Measurements from ENCODE around the gene CD163L1. TPM values are rescaled to one million over a fixed set of nuclear protein-coding genes. Genes with fewer than 3 reads are reported as not detected.

CD163L1 gene
- total RNA-seq, 4 donors from 2014 or later, result 0.54 to 3.8 (median 2.0) TPM

- TF ChIP-seq POLR2A (IDR thresholded peaks at IDR 0.05) (no peak), CTCF (IDR thresholded peaks at IDR 0.05) (no peak)
- intact Hi-C loops (cut with DNase I), result no loop called here
- Histone ChIP-seq H3K9me3 (no peaks in the 10 kb centered on the region), H3K27ac (no peak overlapping the region), H3K27me3 (no peaks in the 10 kb centered on the region), H3K4me1 (no peaks in the 10 kb centered on the region), H3K4me3 (replicated peaks in 1 of 3) (no peak overlapping the region), H3K36me3 (no peaks in the 10 kb centered on the region)
- DNase-seq, result no peak
- WGBS, 2 donors, result 91 to 93% methylated on average over 5 of the region's 5 CpGs
These were observed 11.8 kb downstream of the CD163L1 start for GRCh38 chr12:7431993-7432685.

GRCh38 chr12:7411343-7411742 is 32.6 kb downstream of the CD163L1 start:
- no peaks in the 10 kb centered on the region for H3K27me3 ChIP-seq
- no peak for TF ChIP-seq POLR2A (IDR thresholded peaks at IDR 0.05)
- no peak for TF ChIP-seq CTCF (IDR thresholded peaks at IDR 0.05)
- no peaks in the 10 kb centered on the region for H3K4me1 ChIP-seq
- H3K9me3 ChIP-seq, result no peaks in the 10 kb centered on the region
- no peaks in the 10 kb centered on the region for H3K36me3 ChIP-seq
- H3K27ac ChIP-seq, result no peak overlapping the region
- WGBS, 2 donors, result 83 to 90% methylated on average over 2 of the region's 2 CpGs
- no peak for DNase-seq
- intact Hi-C loops (cut with DNase I), result no loop called here
- no peak overlapping the region for H3K4me3 ChIP-seq (replicated peaks in 1 of 3)

GRCh38 chr12:7404275-7404674 is 39.7 kb downstream of the CD163L1 start:
- no peaks in the 10 kb centered on the region for H3K9me3 ChIP-seq
- intact Hi-C loops (cut with DNase I), result no loop called here
- H3K4me3 ChIP-seq (replicated peaks in 1 of 3), result no peak overlapping the region
- no peaks in the 10 kb centered on the region for H3K4me1 ChIP-seq
- WGBS, 2 donors, result 74 to 76% methylated on average over 2 of the region's 2 CpGs
- no peaks in the 10 kb centered on the region for H3K27me3 ChIP-seq
- TF ChIP-seq CTCF (IDR thresholded peaks at IDR 0.05) (no peak), POLR2A (IDR thresholded peaks at IDR 0.05) (no peak)
- no peak for DNase-seq
- no peaks in the 10 kb centered on the region for H3K36me3 ChIP-seq
- no peak overlapping the region for H3K27ac ChIP-seq

- no peak for DNase-seq
- no peak overlapping the region for H3K4me3 ChIP-seq (replicated peaks in 1 of 3)
- 83 to 87% methylated on average over 7 of the region's 7 CpGs for WGBS, 2 donors
- H3K9me3 ChIP-seq, result no peaks in the 10 kb centered on the region
- no peaks in the 10 kb centered on the region for H3K36me3 ChIP-seq
- no peak overlapping the region for H3K27ac ChIP-seq
- TF ChIP-seq POLR2A (IDR thresholded peaks at IDR 0.05) (no peak), CTCF (IDR thresholded peaks at IDR 0.05) (no peak)
- no peaks in the 10 kb centered on the region for H3K4me1 ChIP-seq
- no peaks in the 10 kb centered on the region for H3K27me3 ChIP-seq
- intact Hi-C loops (cut with DNase I), result no loop called here
These were observed 40.5 kb downstream of the CD163L1 start for GRCh38 chr12:7403466-7403865.

- 96 to 98% methylated on average over 1 of the region's 1 CpG for WGBS, 2 donors
These were observed 44.9 kb downstream of the CD163L1 start for GRCh38 chr12:7399089-7399488.

More at GRCh38 chr12:7399089-7399488, 44.9 kb downstream of the CD163L1 start:
- H3K4me1 ChIP-seq, result no peaks in the 10 kb centered on the region
- no peak overlapping the region for H3K4me3 ChIP-seq (replicated peaks in 1 of 3)
- intact Hi-C loops (cut with DNase I), result no loop called here
- H3K9me3 ChIP-seq, result no peaks in the 10 kb centered on the region
- no peaks in the 10 kb centered on the region for H3K27me3 ChIP-seq
- H3K36me3 ChIP-seq, result no peaks in the 10 kb centered on the region
- no peak for DNase-seq
- H3K27ac ChIP-seq, result no peak overlapping the region
- TF ChIP-seq CTCF (IDR thresholded peaks at IDR 0.05), result no peak
- no peak for TF ChIP-seq POLR2A (IDR thresholded peaks at IDR 0.05)
